ENCODE results near the gene OR56A1. TPM values are rescaled to one million over a fixed set of nuclear protein-coding genes. Genes with fewer than 3 reads are reported as not detected.

The OR56A1 gene
- total and polyA plus RNA-seq, 9 of the 15 experiments (the other 6 are each of a cell fraction or from before 2014, with no cell fraction given) = not detected

DNA sequence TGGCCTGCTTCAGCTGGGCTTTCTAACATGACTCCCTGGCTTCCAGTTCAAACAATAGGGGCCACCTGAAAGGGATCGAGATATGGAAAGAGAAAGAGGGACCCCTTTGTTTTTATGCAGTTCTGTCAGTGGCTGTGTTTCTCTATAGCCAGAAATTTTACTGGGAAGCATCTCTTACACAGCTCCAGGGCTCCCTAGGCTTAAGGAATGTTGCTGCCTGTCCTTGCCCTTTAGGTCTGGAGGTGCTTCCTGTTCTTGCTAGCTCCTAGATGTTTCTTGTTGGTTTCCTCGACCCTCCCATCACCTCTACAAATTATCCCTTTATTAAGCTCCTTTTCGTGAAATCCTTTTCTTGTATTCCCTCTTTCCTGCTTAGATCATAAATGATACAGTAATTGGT is 21.8 kb upstream of the OR56A1 start (continued):
- no peak for TF ChIP-seq TCFL5 (CRISPR knock-in tag; conservative IDR thresholded peaks at IDR 0.05)
- TF ChIP-seq CC2D1A (IDR thresholded peaks at IDR 0.05) = no peak
- TF ChIP-seq CHD1 (IDR thresholded peaks at IDR 0.05; ENCODE audit: low read length) = no peak
- no peak for TF ChIP-seq MYC (IDR thresholded peaks at IDR 0.05; ENCODE audit: low read depth, low read length)
- no peak for TF ChIP-seq MYC (CRISPR knock-in tag; IDR thresholded peaks at IDR 0.05; ENCODE audit: borderline replicate concordance, low read depth)

DNA sequence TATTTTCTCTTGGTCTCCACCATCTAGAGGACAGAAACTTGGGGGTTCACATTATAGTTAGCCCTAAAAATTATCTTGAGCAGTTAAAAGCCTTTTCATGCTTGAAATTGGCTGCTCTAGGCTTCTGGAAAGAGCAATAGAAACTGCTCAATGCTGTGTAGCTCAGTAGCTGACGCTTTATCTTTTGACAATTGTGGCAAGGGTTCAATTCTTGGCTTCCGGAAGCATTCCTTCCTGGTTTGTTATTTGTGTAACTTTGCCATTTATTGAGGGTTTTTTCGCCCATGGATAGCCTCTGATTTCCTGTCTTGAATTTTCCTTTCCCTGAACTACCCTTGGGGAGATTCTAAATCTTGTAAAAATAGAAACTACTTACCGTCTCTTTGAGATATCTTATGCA is 10.3 kb upstream of the OR56A1 start:
- Histone ChIP-seq H3K79me2 (ENCODE audit: control insufficient read depth, insufficient read depth, low read length) (no peaks in the 10 kb centered on the region), H3K9me1 (ENCODE audit: control insufficient read depth, insufficient read depth, low read length) (no peaks in the 10 kb centered on the region), H3K4me3 (no peak overlapping the region), H3K27ac (ENCODE audit: extremely low read depth, low read depth, low read length) (no peak overlapping the region), H3K4me1 (replicated peaks in 1 of 2; ENCODE audit: control insufficient read depth in 2 of 2, insufficient read depth in 2 of 2, low read length in 2 of 2) (no peaks in the 10 kb centered on the region), H4K20me1 (replicated peaks; ENCODE audit: control insufficient read depth, insufficient read depth, low read length) (no peaks in the 10 kb centered on the region), H3K9ac (ENCODE audit: insufficient read depth in 1 of 2, low read depth in 2 of 2, low read length in 2 of 2) (no peak overlapping the region), H3K9me3 (replicated peaks; ENCODE audit: control insufficient read depth, insufficient read depth, low read depth, low read length) (no peaks in the 10 kb centered on the region), H2AFZ (ENCODE audit: low read depth, low read length) (no peak overlapping the region), H3K27me3 (ENCODE audit: control insufficient read depth in 2 of 2, insufficient read depth in 2 of 2, low read length in 2 of 2) (peaks cover 0 to 6% of the 10 kb centered on the region in 2 experiments; a peak in 2 of 5 replicates), H3K4me2 (ENCODE audit: insufficient read depth, low read length) (no peak overlapping the region), H3K36me3 (ENCODE audit: control insufficient read depth, insufficient read depth, low read length) (no peaks in the 10 kb centered on the region)
- 0% methylated on average over 4 of the region's 4 CpGs for WGBS (ENCODE audit: insufficient coverage, low coverage, missing lambda C conversion rate)
- ATAC-seq = no peak
- intact Hi-C loops (cut with micrococcal nuclease) = no loop called here
- in situ Hi-C loops (cut with MboI) = no loop called here
- no peak for FAIRE-seq
- POLR2A ChIA-PET = interaction anchor here (1.0 kb wide), 1 partner anchor 300 kb away, joined by 3 read pairs; no protein-coding TSS in a partner anchor
- CTCF ChIA-PET (ENCODE audit: low intra/inter-chr PET ratio) = no interaction called here
- DNase-seq (ENCODE audit: extremely low read depth in 1 of 4, low spot score in 3 of 4) = no peak
- BruUV-seq (replicated peaks) = no TSS peak
- TF ChIP-seq, protein P1, sequence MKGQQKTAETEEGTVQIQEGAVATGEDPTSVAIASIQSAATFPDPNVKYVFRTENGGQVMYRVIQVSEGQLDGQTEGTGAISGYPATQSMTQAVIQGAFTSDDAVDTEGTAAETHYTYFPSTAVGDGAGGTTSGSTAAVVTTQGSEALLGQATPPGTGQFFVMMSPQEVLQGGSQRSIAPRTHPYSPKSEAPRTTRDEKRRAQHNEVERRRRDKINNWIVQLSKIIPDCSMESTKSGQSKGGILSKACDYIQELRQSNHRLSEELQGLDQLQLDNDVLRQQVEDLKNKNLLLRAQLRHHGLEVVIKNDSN (CRISPR knock-in tag; IDR thresholded peaks at IDR 0.05) = no peak
- TF ChIP-seq, protein P2, sequence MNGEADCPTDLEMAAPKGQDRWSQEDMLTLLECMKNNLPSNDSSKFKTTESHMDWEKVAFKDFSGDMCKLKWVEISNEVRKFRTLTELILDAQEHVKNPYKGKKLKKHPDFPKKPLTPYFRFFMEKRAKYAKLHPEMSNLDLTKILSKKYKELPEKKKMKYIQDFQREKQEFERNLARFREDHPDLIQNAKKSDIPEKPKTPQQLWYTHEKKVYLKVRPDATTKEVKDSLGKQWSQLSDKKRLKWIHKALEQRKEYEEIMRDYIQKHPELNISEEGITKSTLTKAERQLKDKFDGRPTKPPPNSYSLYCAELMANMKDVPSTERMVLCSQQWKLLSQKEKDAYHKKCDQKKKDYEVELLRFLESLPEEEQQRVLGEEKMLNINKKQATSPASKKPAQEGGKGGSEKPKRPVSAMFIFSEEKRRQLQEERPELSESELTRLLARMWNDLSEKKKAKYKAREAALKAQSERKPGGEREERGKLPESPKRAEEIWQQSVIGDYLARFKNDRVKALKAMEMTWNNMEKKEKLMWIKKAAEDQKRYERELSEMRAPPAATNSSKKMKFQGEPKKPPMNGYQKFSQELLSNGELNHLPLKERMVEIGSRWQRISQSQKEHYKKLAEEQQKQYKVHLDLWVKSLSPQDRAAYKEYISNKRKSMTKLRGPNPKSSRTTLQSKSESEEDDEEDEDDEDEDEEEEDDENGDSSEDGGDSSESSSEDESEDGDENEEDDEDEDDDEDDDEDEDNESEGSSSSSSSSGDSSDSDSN (IDR thresholded peaks at IDR 0.05; ENCODE audit: borderline replicate concordance in 1 of 2, low read depth in 2 of 2, low read length in 2 of 2) = no peak
- TF ChIP-seq, protein P3, sequence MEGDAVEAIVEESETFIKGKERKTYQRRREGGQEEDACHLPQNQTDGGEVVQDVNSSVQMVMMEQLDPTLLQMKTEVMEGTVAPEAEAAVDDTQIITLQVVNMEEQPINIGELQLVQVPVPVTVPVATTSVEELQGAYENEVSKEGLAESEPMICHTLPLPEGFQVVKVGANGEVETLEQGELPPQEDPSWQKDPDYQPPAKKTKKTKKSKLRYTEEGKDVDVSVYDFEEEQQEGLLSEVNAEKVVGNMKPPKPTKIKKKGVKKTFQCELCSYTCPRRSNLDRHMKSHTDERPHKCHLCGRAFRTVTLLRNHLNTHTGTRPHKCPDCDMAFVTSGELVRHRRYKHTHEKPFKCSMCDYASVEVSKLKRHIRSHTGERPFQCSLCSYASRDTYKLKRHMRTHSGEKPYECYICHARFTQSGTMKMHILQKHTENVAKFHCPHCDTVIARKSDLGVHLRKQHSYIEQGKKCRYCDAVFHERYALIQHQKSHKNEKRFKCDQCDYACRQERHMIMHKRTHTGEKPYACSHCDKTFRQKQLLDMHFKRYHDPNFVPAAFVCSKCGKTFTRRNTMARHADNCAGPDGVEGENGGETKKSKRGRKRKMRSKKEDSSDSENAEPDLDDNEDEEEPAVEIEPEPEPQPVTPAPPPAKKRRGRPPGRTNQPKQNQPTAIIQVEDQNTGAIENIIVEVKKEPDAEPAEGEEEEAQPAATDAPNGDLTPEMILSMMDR (IDR thresholded peaks at IDR 0.05 in 2 of 3, conservative IDR thresholded peaks at IDR 0.05 in 1 of 3; ENCODE audit: insufficient read depth in 2 of 3, low read depth in 1 of 3, low read length in 3 of 3) = no peak
- TF ChIP-seq SRSF3 (IDR thresholded peaks at IDR 0.05; ENCODE audit: insufficient read depth, low read length) = no peak
- TF ChIP-seq PURB (CRISPR knock-in tag; IDR thresholded peaks at IDR 0.05; ENCODE audit: low read depth) = no peak
- TF ChIP-seq MEF2A (IDR thresholded peaks at IDR 0.05; ENCODE audit: control insufficient read depth, low read depth, low read length) = no peak
- TF ChIP-seq LEF1 (IDR thresholded peaks at IDR 0.05) = no peak
- no peak for TF ChIP-seq ZNF212 (CRISPR knock-in tag; IDR thresholded peaks at IDR 0.05)
